ENCODE measurements around the gene COG8.

COG8 gene

DNA sequence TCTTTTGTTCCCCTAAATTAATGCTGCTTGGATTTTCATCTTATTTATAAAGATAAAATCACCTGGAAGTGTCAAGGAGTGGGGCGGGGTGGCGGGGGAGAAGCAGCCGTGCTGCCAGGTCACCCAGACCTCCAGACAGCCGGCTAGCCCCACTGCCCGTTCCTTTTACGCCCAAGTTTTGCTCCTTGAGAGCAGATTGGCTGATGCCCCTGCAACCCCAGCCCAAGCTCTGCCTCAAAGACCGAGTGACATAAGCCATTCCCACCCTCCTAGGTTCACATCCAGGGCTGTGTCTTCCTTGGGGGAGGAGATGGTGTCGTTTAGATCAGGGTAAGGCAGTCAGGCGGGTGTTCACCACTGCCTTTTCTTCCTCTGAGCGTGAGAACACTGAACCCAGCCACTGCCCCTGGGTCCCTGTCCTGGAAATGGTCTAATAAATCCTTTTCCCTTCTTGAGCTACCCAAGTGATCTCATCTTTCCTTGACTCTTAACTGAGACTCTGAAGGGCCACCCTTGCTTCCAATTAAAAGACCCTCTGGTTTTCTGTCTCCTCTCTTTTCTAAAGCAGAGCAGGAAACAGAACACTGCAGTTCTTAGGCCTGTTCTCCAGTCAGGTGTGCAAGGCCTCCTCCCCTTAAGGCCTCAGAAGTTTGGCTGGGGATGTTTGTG lies 14.6 kb downstream of the COG8 start:
- DNase-seq (ENCODE audit: low read depth): no peak
- no peak for TF ChIP-seq CTCF (IDR thresholded peaks at IDR 0.05; ENCODE audit: insufficient read depth, low read depth, low read length, missing control alignments)
- H3K4me3 ChIP-seq (ENCODE audit: low read length): no peak overlapping the region

GRCh38 chr16:69324013-69324531 lies 15.3 kb downstream of the COG8 start:
- no peak overlapping the region for H3K4me3 ChIP-seq (ENCODE audit: low read length)
- TF ChIP-seq CTCF (IDR thresholded peaks at IDR 0.05; ENCODE audit: insufficient read depth, low read depth, low read length, missing control alignments): no peak
- DNase-seq (ENCODE audit: low read depth): no peak

GRCh38 chr16:69323415-69323814 lies 15.9 kb downstream of the COG8 start:
- H3K4me3 ChIP-seq (ENCODE audit: low read length): no peak overlapping the region
- no peak for DNase-seq (ENCODE audit: low read depth)
- TF ChIP-seq CTCF (IDR thresholded peaks at IDR 0.05; ENCODE audit: insufficient read depth, low read depth, low read length, missing control alignments): no peak

DNA sequence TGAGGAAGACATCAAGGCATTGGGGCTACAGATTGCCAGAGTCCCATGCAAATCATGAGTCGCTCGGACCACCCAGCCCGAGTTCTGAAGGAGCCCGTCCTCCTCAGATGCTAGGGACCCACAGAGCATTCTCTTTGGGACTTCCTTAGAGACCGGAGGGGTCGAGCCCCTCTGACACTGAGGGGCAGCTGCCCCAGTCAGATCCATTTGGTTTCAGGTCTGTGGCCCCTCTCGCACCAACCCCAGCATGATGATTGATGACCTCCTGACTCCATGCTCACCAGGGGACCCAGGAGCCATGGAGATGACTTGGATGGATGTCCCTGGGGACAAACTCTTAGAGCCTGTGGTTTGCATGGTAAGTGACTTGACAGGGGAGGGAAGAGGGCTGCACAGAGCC lies 17.0 kb downstream of the COG8 start:
- no peak overlapping the region for H3K4me3 ChIP-seq (ENCODE audit: low read length)
- no peak for DNase-seq (ENCODE audit: low read depth)
- no peak for TF ChIP-seq CTCF (IDR thresholded peaks at IDR 0.05; ENCODE audit: insufficient read depth, low read depth, low read length, missing control alignments)

GRCh38 chr16:69321080-69321479 lies 18.3 kb downstream of the COG8 start:
- no peak for TF ChIP-seq CTCF (IDR thresholded peaks at IDR 0.05; ENCODE audit: insufficient read depth, low read depth, low read length, missing control alignments)
- no peak for DNase-seq (ENCODE audit: low read depth)
- H3K4me3 ChIP-seq (ENCODE audit: low read length): no peak overlapping the region

DNA sequence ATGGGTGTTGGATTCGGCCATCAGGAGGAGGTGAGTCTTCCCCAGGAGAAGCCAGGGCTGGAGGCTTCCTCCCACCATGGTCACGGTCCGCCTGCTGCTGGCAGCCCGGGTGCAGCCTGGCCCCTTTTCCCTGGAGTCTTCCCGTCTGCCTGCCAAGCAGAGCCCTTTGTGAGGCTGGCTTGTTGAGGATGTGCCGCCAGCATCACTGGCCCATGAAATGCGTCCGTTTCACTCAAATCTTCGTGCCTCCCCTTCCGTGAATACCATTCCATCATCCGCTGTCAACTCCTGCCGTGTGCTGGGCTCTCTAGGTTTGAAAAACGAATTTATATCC lies 18.7 kb downstream of the COG8 start:
- no peak overlapping the region for H3K4me3 ChIP-seq (ENCODE audit: low read length)
- TF ChIP-seq CTCF (IDR thresholded peaks at IDR 0.05; ENCODE audit: insufficient read depth, low read depth, low read length, missing control alignments): no peak
- no peak for DNase-seq (ENCODE audit: low read depth)

All from epithelial cell of esophagus (primary cell).